Vagina (tissue), 2 donors: ENCODE data around the gene MAGEL2. TPM values are rescaled to one million over a fixed set of nuclear protein-coding genes. Genes with fewer than 3 reads are reported as not detected.

Experiments used
- DNase-seq, 2 donors: peaks; one replicate each; pipeline ENCODE4 v3.0.0-alpha.2; 2017; ENCODE audit errors: extremely low spot score in 2 of 2
- H3K27ac ChIP-seq: fragments of 200-600 bp; sonication (generic); one replicate; pipeline ENCODE4 v1.5.1; 2019
- H3K27me3 ChIP-seq: fragments of 200-600 bp; sonication (generic); one replicate; pipeline ENCODE4 v1.5.1; 2019
- H3K36me3 ChIP-seq, 2 donors: fragments of 200-600 bp; sonication (generic); one replicate each; pipeline ENCODE4 v1.5.1; 2017 to 2019
- H3K4me1 ChIP-seq: fragments of 200-600 bp; sonication (generic); one replicate; pipeline ENCODE4 v1.5.1; 2019
- H3K4me3 ChIP-seq, 2 donors: fragments of 200-600 bp; sonication (generic); 1 replicate in 1 of 2; 2 replicates in 1 of 2; pipeline ENCODE4 v1.5.1; 2016 to 2019
- H3K9me3 ChIP-seq: fragments of 200-600 bp; sonication (generic); one replicate; pipeline ENCODE4 v1.5.1; 2019
- CTCF ChIP-seq, 3 experiments: fragments of 450-650 bp in 2 of 3; fragments of 200-600 bp in 1 of 3; sonication (generic) in 1 of 3; IDR thresholded peaks; one replicate each; pipeline ENCODE4 v1.5.1; 2017 to 2019; ENCODE audit warnings: antibody characterized with exemption in 3 of 3, mild to moderate bottlenecking in 2 of 3, moderate library complexity in 2 of 3
- POLR2A ChIP-seq, 2 donors: fragments of 450-650 bp; IDR thresholded peaks; one replicate each; pipeline ENCODE4 v1.6.1; 2017; ENCODE audit warnings: antibody characterized with exemption in 2 of 2, mild to moderate bottlenecking in 2 of 2, moderate library complexity in 2 of 2
- POLR2AphosphoS5 ChIP-seq, 2 donors: sonication (generic); formaldehyde crosslinking; IDR thresholded peaks; one replicate each; pipeline ENCODE4 v1.9.0; 2017; ENCODE audit warnings: antibody characterized with exemption in 2 of 2, mild to moderate bottlenecking in 2 of 2, low read depth in 1 of 2; ENCODE audit not compliant: insufficient read depth in 1 of 2
- intact Hi-C: fragments of 100-400 bp; cut with DNase I; formaldehyde crosslinking; loops from one replicate; pipeline ENCODE4 v1.15.1; 2023
- total RNA-seq: library from RNA; depleted of rRNA; stranded (reverse); fragments of >200 nt; gene quantifications from one replicate; pipeline ENCODE4 v1.2.3, GENCODE V29; 2016

The MAGEL2 gene
- total RNA-seq, 1 donor from 2014 or later, result 2.0 TPM

DNA sequence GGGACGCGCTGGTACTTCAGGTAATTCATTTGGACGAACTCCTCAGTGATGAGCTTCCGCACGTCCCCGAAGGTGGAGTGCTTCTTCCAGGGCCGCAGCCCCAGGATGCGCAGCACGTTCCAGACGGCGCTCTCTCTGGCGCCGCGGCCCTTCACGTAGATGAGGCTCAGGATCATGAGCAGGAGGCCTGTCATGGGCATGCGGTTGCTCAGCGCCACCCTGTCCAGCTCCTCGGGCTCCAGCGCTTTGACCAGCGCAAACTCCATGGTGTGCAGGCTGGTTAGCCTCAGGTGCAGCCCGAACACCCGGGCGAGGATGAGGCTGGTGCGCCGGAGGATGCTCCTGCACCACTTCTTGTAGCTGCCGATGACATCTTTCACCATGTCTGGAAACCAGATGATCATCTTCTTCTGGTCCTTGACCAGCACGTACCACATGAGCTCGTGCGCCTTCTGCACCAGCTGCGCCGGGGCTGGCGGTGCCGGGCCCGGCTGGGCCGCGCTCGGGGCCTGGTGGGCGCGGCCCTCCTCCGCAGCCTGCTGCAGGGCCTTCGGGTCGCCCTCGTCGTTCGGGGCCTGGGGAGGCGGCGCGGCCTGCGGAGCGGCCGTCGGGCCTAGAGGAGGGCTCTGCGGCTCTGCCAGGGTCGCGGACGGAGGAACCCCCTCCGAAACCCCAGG, 38.9 kb upstream of the MAGEL2 start:
- TF ChIP-seq POLR2AphosphoS5 (IDR thresholded peaks at IDR 0.05; ENCODE audit: insufficient read depth in 1 of 2, low read depth in 1 of 2) (no peak), POLR2A (IDR thresholded peaks at IDR 0.05) (no peak), CTCF (IDR thresholded peaks at IDR 0.05) (no peak)
- no peak for DNase-seq

GRCh38 chr15:23671481-23671880, 23.8 kb upstream of the MAGEL2 start:
- Histone ChIP-seq H3K9me3 (no peaks in the 10 kb centered on the region), H3K36me3 (no peaks in the 10 kb centered on the region), H3K27me3 (no peaks in the 10 kb centered on the region), H3K4me3 (no peak overlapping the region), H3K27ac (no peak overlapping the region), H3K4me1 (no peaks in the 10 kb centered on the region)
- intact Hi-C loops, result no loop called here
- DNase-seq, result no peak
- no peak for TF ChIP-seq CTCF (IDR thresholded peaks at IDR 0.05)
- no peak for TF ChIP-seq POLR2AphosphoS5 (IDR thresholded peaks at IDR 0.05; ENCODE audit: insufficient read depth in 1 of 2, low read depth in 1 of 2)
- no peak for TF ChIP-seq POLR2A (IDR thresholded peaks at IDR 0.05)

More for the DNA sequence above, 38.9 kb upstream of the MAGEL2 start:
- H3K4me1 ChIP-seq, result peaks cover 19% of the 10 kb centered on the region
- no peaks in the 10 kb centered on the region for H3K9me3 ChIP-seq
- no peaks in the 10 kb centered on the region for H3K36me3 ChIP-seq
- peak overlapping the region; percentile 48 to 52 for H3K4me3 ChIP-seq
- H3K27me3 ChIP-seq, result no peaks in the 10 kb centered on the region
- intact Hi-C loops, result no loop called here
- peak overlapping the region; percentile 66 for H3K27ac ChIP-seq

- Histone ChIP-seq H3K27ac (no peak overlapping the region), H3K27me3 (no peaks in the 10 kb centered on the region), H3K4me1 (no peaks in the 10 kb centered on the region), H3K36me3 (no peaks in the 10 kb centered on the region), H3K4me3 (no peak overlapping the region), H3K9me3 (no peaks in the 10 kb centered on the region)
- TF ChIP-seq POLR2AphosphoS5 (IDR thresholded peaks at IDR 0.05; ENCODE audit: insufficient read depth in 1 of 2, low read depth in 1 of 2) (no peak), CTCF (IDR thresholded peaks at IDR 0.05) (no peak), POLR2A (IDR thresholded peaks at IDR 0.05) (no peak)
- intact Hi-C loops, result no loop called here
- no peak for DNase-seq
Observed at GRCh38 chr15:23670970-23671369, 23.3 kb upstream of the MAGEL2 start.

DNA sequence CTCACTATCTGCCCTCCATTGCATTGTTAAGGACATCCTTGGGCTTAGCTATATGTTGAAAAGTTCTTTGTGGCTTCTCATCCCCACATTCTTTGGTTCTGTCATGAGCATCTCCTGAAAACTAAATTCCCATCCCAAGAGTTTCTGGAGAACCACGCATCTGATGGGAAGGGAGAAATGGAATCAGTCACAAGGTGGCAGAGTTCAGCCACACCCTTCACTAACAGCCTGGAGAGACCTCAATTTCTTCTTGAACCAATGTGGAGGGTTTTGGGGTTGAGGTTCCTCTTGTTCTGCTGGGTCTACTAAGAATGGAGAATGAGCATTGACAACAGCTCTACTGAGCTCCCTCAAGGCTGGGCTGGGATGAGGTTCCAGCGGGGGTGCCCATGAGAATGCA, 15.6 kb upstream of the MAGEL2 start:
- Histone ChIP-seq H3K4me3 (no peak overlapping the region), H3K4me1 (no peaks in the 10 kb centered on the region), H3K36me3 (no peaks in the 10 kb centered on the region), H3K9me3 (no peaks in the 10 kb centered on the region), H3K27ac (no peak overlapping the region), H3K27me3 (no peaks in the 10 kb centered on the region)
- DNase-seq, result no peak
- no peak for TF ChIP-seq POLR2AphosphoS5 (IDR thresholded peaks at IDR 0.05; ENCODE audit: insufficient read depth in 1 of 2, low read depth in 1 of 2)
- no peak for TF ChIP-seq POLR2A (IDR thresholded peaks at IDR 0.05)
- no peak for TF ChIP-seq CTCF (IDR thresholded peaks at IDR 0.05)
- intact Hi-C loops, result no loop called here

GRCh38 chr15:23648920-23649515, 1.4 kb upstream of the MAGEL2 start:
- intact Hi-C loops, result loop anchor here (5.0 kb wide), 1 partner anchor 208 kb away; no protein-coding TSS in a partner anchor
- Histone ChIP-seq H3K36me3 (no peaks in the 10 kb centered on the region), H3K27ac (no peak overlapping the region), H3K4me1 (no peaks in the 10 kb centered on the region), H3K9me3 (no peaks in the 10 kb centered on the region), H3K4me3 (no peak overlapping the region), H3K27me3 (no peaks in the 10 kb centered on the region)
- TF ChIP-seq CTCF (IDR thresholded peaks at IDR 0.05) (peak; percentile 12 to 35 (median 20)), POLR2AphosphoS5 (IDR thresholded peaks at IDR 0.05; ENCODE audit: insufficient read depth in 1 of 2, low read depth in 1 of 2) (no peak)
- DNase-seq, result no peak
